ENCODE data around the gene YPEL2. TPM values are rescaled to one million over a fixed set of nuclear protein-coding genes. Genes with fewer than 3 reads are reported as not detected.
A peak's percentile ranks its signal among the peaks of the same experiment; 100 is the strongest.
"Not testable (repeated sequence)": the region's sequence is repeated elsewhere in the genome, so short reads cannot be mapped to it uniquely, and the experiment has no call there.

The YPEL2 gene
- total and polyA plus RNA-seq, 2 of the 13 experiments (the other 11 are each of a cell fraction or from before 2014, with no cell fraction given), result 8.5 to 21.1 TPM

DNA sequence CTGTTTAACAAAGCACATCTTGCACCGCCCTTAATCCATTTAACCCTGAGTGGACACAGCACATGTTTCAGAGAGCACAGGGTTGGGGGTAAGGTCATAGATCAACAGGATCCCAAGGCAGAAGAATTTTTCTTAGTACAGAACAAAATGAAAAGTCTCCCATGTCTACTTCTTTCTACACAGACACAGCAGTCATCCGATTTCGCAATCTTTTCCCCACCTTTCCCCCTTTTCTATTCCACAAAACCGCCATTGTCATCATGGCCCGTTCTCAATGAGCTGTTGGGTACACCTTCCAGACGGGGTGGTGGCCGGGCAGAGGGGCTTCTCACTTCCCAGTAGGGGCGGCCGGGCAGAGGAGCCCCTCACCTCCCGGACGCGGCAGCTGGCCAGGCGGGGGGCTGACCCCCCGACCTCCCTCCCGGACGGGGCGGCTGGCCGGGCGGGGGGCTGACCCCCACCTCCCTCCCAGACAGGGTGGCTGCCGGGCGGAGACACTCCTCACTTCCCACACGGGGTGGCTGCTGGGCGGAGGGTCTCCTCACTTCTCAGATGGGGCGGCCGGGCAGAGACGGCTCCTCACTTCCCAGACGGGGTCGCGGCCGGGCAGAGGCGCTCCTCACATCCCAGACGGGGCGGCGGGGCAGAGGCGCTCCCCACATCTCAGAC is 62.4 kb downstream of the YPEL2 start:
- DNase-seq (ENCODE audit: low spot score); in situ Hi-C loops (cut with HindIII; ENCODE audit: extremely low pct_ligation_motif_present, low pct_unique_long_range_greater_than_20kb); POLR2A ChIA-PET; H3K79me2 ChIP-seq (ENCODE audit: insufficient read depth, low read length); H3K4me2 ChIP-seq (ENCODE audit: low read depth, low read length); H4K20me1 ChIP-seq (ENCODE audit: insufficient read depth, low read length); ATAC-seq; intact Hi-C loops (cut with micrococcal nuclease; ENCODE audit: unreplicated experiment); H3K9ac ChIP-seq (ENCODE audit: insufficient read depth, low read depth, low read length); H3K4me3 ChIP-seq (replicated peaks in 1 of 3; ENCODE audit: insufficient read depth in 1 of 3, low read depth in 2 of 3, low read length in 3 of 3); H3K9me3 ChIP-seq (ENCODE audit: low read length); BruUV-seq (replicated peaks); FAIRE-seq; H2AFZ ChIP-seq (ENCODE audit: low read length); H3K27ac ChIP-seq (ENCODE audit: extremely low read length, insufficient read depth, low read length); H3K27me3 ChIP-seq (ENCODE audit: control insufficient read depth in 1 of 2, insufficient read depth in 2 of 2, low read length in 2 of 2); CTCF ChIA-PET (ENCODE audit: low intra/inter-chr PET ratio, low total read pairs): not testable (repeated sequence)
- 90% methylated on average over 12 of the region's 35 CpGs for WGBS (ENCODE audit: low lambda C conversion rate)
- TF ChIP-seq CEBPB (IDR thresholded peaks at IDR 0.05; ENCODE audit: borderline replicate concordance, low read depth, low read length) (peak; percentile 56; the same call in 1 of the 2 replicates), CEBPG (CRISPR knock-in tag; IDR thresholded peaks at IDR 0.05) (peak; percentile 66)
- H3K36me3 ChIP-seq (replicated peaks in 1 of 2; ENCODE audit: control insufficient read depth in 1 of 2, insufficient read depth in 2 of 2, low read length in 2 of 2), result peaks cover 15 to 33% of the 10 kb centered on the region in 2 experiments
- peaks cover 11% of the 10 kb centered on the region for H3K4me1 ChIP-seq (ENCODE audit: insufficient read depth, low read length)

DNA sequence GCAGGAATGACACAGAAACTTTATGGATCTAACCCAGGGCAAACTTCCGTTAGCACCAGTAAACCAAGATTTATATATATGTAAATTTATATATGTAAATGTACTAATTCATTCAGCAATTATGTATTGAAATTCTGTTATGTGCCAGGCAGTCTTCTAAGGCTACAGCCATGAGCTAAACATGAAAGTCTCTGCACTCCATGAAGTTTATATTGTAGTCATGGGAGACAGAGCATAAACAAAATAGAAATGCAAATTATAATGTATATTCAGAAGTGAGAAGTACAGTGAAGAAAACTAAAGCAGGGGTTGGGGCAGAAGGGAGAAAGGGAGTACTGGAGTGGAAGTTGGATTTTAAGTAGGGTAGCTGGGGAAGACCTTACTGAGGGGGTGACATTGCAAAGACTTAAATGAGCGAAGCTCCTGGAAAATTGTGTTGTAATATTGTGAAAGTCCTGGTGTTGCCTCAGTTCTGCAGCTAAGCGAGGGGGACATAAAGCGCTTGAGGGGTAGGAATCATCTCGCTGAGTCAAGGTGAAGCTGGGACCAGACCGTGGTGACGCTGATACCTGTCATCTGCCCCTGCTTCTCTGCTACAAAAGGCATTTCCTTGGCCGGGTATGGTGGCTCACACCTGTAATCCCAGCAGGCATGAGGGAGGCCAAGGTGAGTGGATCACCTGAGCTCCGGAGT is 64.8 kb downstream of the YPEL2 start:
- ChIA-PET POLR2A (interaction anchor here (1.0 kb wide), 1 partner anchor 28 kb away, joined by 3 read pairs; no protein-coding TSS in a partner anchor), CTCF (ENCODE audit: low intra/inter-chr PET ratio, low total read pairs) (no interaction called here)
- ATAC-seq, result no peak
- H3K27ac ChIP-seq (ENCODE audit: extremely low read length, insufficient read depth, low read length), result no peak overlapping the region
- no peak overlapping the region for H3K4me3 ChIP-seq (replicated peaks in 1 of 3; ENCODE audit: insufficient read depth in 1 of 3, low read depth in 2 of 3, low read length in 3 of 3)
- H3K79me2 ChIP-seq (ENCODE audit: insufficient read depth, low read length), result no peaks in the 10 kb centered on the region
- BruUV-seq (replicated peaks), result no TSS peak
- no peak for FAIRE-seq
- intact Hi-C loops (cut with micrococcal nuclease; ENCODE audit: unreplicated experiment) (no loop called here), in situ Hi-C loops (cut with HindIII; ENCODE audit: extremely low pct_ligation_motif_present, low pct_unique_long_range_greater_than_20kb) (no loop called here)
- H3K36me3 ChIP-seq (replicated peaks in 1 of 2; ENCODE audit: control insufficient read depth in 1 of 2, insufficient read depth in 2 of 2, low read length in 2 of 2), result peaks cover 10 to 17% of the 10 kb centered on the region in 2 experiments
- DNase-seq (ENCODE audit: low spot score), result no peak
- H3K9ac ChIP-seq (ENCODE audit: insufficient read depth, low read depth, low read length), result no peak overlapping the region
- H3K9me3 ChIP-seq (ENCODE audit: low read length), result no peaks in the 10 kb centered on the region
- no peak overlapping the region for H3K4me2 ChIP-seq (ENCODE audit: low read depth, low read length)
- H3K27me3 ChIP-seq (ENCODE audit: control insufficient read depth in 1 of 2, insufficient read depth in 2 of 2, low read length in 2 of 2), result no peaks in the 10 kb centered on the region
- WGBS (ENCODE audit: low lambda C conversion rate), result 96% methylated on average over 9 of the region's 9 CpGs
- no peak overlapping the region for H2AFZ ChIP-seq (ENCODE audit: low read length)
- no peaks in the 10 kb centered on the region for H4K20me1 ChIP-seq (ENCODE audit: insufficient read depth, low read length)
- H3K4me1 ChIP-seq (ENCODE audit: insufficient read depth, low read length), result peaks cover 30% of the 10 kb centered on the region
- TF ChIP-seq WIZ (CRISPR knock-in tag; IDR thresholded peaks at IDR 0.05) (no peak), FOXK2 (IDR thresholded peaks at IDR 0.05) (no peak), ZFY (CRISPR knock-in tag; IDR thresholded peaks at IDR 0.05) (no peak), EED (CRISPR knock-in tag; IDR thresholded peaks at IDR 0.05) (no peak), BHLHE40 (IDR thresholded peaks at IDR 0.05; ENCODE audit: low read length) (no peak), KLF12 (CRISPR knock-in tag; IDR thresholded peaks at IDR 0.05; ENCODE audit: borderline replicate concordance) (no peak), ZFP36L2 (CRISPR knock-in tag; IDR thresholded peaks at IDR 0.05) (no peak), GZF1 (CRISPR knock-in tag; IDR thresholded peaks at IDR 0.05) (no peak), SMAD9 (CRISPR knock-in tag; IDR thresholded peaks at IDR 0.05) (no peak)
- TF ChIP-seq, protein P1, sequence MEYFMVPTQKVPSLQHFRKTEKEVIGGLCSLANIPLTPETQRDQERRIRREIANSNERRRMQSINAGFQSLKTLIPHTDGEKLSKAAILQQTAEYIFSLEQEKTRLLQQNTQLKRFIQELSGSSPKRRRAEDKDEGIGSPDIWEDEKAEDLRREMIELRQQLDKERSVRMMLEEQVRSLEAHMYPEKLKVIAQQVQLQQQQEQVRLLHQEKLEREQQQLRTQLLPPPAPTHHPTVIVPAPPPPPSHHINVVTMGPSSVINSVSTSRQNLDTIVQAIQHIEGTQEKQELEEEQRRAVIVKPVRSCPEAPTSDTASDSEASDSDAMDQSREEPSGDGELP (IDR thresholded peaks at IDR 0.05; ENCODE audit: borderline replicate concordance, low read depth), result no peak
- TF ChIP-seq, protein P2, sequence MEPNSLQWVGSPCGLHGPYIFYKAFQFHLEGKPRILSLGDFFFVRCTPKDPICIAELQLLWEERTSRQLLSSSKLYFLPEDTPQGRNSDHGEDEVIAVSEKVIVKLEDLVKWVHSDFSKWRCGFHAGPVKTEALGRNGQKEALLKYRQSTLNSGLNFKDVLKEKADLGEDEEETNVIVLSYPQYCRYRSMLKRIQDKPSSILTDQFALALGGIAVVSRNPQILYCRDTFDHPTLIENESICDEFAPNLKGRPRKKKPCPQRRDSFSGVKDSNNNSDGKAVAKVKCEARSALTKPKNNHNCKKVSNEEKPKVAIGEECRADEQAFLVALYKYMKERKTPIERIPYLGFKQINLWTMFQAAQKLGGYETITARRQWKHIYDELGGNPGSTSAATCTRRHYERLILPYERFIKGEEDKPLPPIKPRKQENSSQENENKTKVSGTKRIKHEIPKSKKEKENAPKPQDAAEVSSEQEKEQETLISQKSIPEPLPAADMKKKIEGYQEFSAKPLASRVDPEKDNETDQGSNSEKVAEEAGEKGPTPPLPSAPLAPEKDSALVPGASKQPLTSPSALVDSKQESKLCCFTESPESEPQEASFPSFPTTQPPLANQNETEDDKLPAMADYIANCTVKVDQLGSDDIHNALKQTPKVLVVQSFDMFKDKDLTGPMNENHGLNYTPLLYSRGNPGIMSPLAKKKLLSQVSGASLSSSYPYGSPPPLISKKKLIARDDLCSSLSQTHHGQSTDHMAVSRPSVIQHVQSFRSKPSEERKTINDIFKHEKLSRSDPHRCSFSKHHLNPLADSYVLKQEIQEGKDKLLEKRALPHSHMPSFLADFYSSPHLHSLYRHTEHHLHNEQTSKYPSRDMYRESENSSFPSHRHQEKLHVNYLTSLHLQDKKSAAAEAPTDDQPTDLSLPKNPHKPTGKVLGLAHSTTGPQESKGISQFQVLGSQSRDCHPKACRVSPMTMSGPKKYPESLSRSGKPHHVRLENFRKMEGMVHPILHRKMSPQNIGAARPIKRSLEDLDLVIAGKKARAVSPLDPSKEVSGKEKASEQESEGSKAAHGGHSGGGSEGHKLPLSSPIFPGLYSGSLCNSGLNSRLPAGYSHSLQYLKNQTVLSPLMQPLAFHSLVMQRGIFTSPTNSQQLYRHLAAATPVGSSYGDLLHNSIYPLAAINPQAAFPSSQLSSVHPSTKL (CRISPR knock-in tag; IDR thresholded peaks at IDR 0.05), result no peak
